ENCODE data around the gene TLDC2.

GRCh38 chr20:36865076-36865860, 10.7 kb upstream of the TLDC2 start:
- TF ChIP-seq CTCF (IDR thresholded peaks at IDR 0.05; ENCODE audit: control extremely low read depth in 1 of 3, insufficient read depth in 1 of 3, low read depth in 1 of 3, low read length in 3 of 3) (no peak), KDM5A (IDR thresholded peaks at IDR 0.05; ENCODE audit: low read length) (no peak), MAX (IDR thresholded peaks at IDR 0.05) (no peak), ZNF274 (IDR thresholded peaks at IDR 0.05; ENCODE audit: borderline replicate concordance, extremely low read depth, low read length) (no peak)

All from H1 (cell line).